Measurements from ENCODE around the gene UGT1A8. TPM values are rescaled to one million over a fixed set of nuclear protein-coding genes. Genes with fewer than 3 reads are reported as not detected.
A peak's percentile ranks its signal among the peaks of the same experiment; 100 is the strongest.

UGT1A8 gene
- total RNA-seq, 1 donor from 2014 or later: not detected

GRCh38 chr2:233792720-233793119 lies 175.3 kb downstream of the UGT1A8 start:
- DNase-seq: peak; percentile 40
- Histone ChIP-seq H3K4me1 (no peaks in the 10 kb centered on the region), H3K9me3 (no peaks in the 10 kb centered on the region), H3K4me3 (no peak overlapping the region), H3K27ac (no peak overlapping the region), H3K36me3 (no peaks in the 10 kb centered on the region), H3K27me3 (no peaks in the 10 kb centered on the region)
- TF ChIP-seq CTCF (IDR thresholded peaks at IDR 0.05): no peak
- intact Hi-C loops (cut with DNase I): no loop called here
- ATAC-seq: no peak

- Histone ChIP-seq H3K36me3 (no peaks in the 10 kb centered on the region), H3K9me3 (no peaks in the 10 kb centered on the region), H3K27me3 (no peaks in the 10 kb centered on the region), H3K4me1 (no peaks in the 10 kb centered on the region), H3K27ac (no peak overlapping the region), H3K4me3 (no peak overlapping the region)
- DNase-seq: peak; percentile 50
- ATAC-seq: peak; percentile 14
- intact Hi-C loops (cut with DNase I): no loop called here
- TF ChIP-seq CTCF (IDR thresholded peaks at IDR 0.05): no peak
These were observed 176.2 kb downstream of the UGT1A8 start for GRCh38 chr2:233793465-233794127.

GRCh38 chr2:233794128-233794658 lies 176.8 kb downstream of the UGT1A8 start:
- ATAC-seq (no peak), DNase-seq (peak; percentile 47)
- intact Hi-C loops (cut with DNase I): no loop called here

GRCh38 chr2:233795735-233796171 lies 178.3 kb downstream of the UGT1A8 start:
- Histone ChIP-seq H3K9me3 (no peaks in the 10 kb centered on the region), H3K4me1 (no peaks in the 10 kb centered on the region), H3K27ac (no peak overlapping the region), H3K27me3 (no peaks in the 10 kb centered on the region), H3K4me3 (no peak overlapping the region), H3K36me3 (no peaks in the 10 kb centered on the region)
- TF ChIP-seq CTCF (IDR thresholded peaks at IDR 0.05): no peak
- intact Hi-C loops (cut with DNase I): no loop called here
- peak; percentile 54 for DNase-seq
- ATAC-seq: no peak

More at GRCh38 chr2:233794128-233794658, 176.8 kb downstream of the UGT1A8 start:
- no peak for TF ChIP-seq CTCF (IDR thresholded peaks at IDR 0.05)
- Histone ChIP-seq H3K36me3 (no peaks in the 10 kb centered on the region), H3K4me1 (no peaks in the 10 kb centered on the region), H3K27ac (no peak overlapping the region), H3K4me3 (no peak overlapping the region), H3K9me3 (no peaks in the 10 kb centered on the region), H3K27me3 (no peaks in the 10 kb centered on the region)

- Histone ChIP-seq H3K4me1 (no peaks in the 10 kb centered on the region), H3K27ac (no peak overlapping the region), H3K4me3 (no peak overlapping the region), H3K36me3 (no peaks in the 10 kb centered on the region), H3K9me3 (no peaks in the 10 kb centered on the region), H3K27me3 (no peaks in the 10 kb centered on the region)
- DNase-seq (no peak), ATAC-seq (no peak)
- no peak for TF ChIP-seq CTCF (IDR thresholded peaks at IDR 0.05)
- intact Hi-C loops (cut with DNase I): no loop called here
These were observed 178.8 kb downstream of the UGT1A8 start for GRCh38 chr2:233796254-233796653.

All from upper lobe of right lung (tissue), 1 donor.